ENCODE results near the gene CAV3.

CAV3 gene

GRCh38 chr3:8723612-8724011 is 10.0 kb upstream of the CAV3 start:
- TF ChIP-seq JUND (IDR thresholded peaks at IDR 0.05; ENCODE audit: low read depth) = no peak
- in situ Hi-C loops (cut with HindIII; ENCODE audit: low pct_unique_long_range_greater_than_20kb, low sequenced_read_pairs) = no loop called here
- DNase-seq (ENCODE audit: low read depth in 1 of 2, low spot score in 1 of 2) = no peak

GRCh38 chr3:8724108-8724752 is 9.4 kb upstream of the CAV3 start:
- in situ Hi-C loops (cut with HindIII; ENCODE audit: low pct_unique_long_range_greater_than_20kb, low sequenced_read_pairs) = no loop called here
- DNase-seq (ENCODE audit: low read depth in 1 of 2, low spot score in 1 of 2) = peak in 1 of 2 experiments; percentile 44
- peak; percentile 51; the same call in 1 of the 2 replicates for TF ChIP-seq JUND (IDR thresholded peaks at IDR 0.05; ENCODE audit: low read depth)

- DNase-seq (ENCODE audit: low read depth in 1 of 2, low spot score in 1 of 2) = no peak
- TF ChIP-seq JUND (IDR thresholded peaks at IDR 0.05; ENCODE audit: low read depth) = no peak
- in situ Hi-C loops (cut with HindIII; ENCODE audit: low pct_unique_long_range_greater_than_20kb, low sequenced_read_pairs) = no loop called here
Measured at GRCh38 chr3:8727605-8728512, 5.7 kb upstream of the CAV3 start.

GRCh38 chr3:8729479-8729878 is 4.1 kb upstream of the CAV3 start:
- in situ Hi-C loops (cut with HindIII; ENCODE audit: low pct_unique_long_range_greater_than_20kb, low sequenced_read_pairs) = no loop called here
- TF ChIP-seq JUND (IDR thresholded peaks at IDR 0.05; ENCODE audit: low read depth) = no peak

GRCh38 chr3:8730656-8731055 is 2.9 kb upstream of the CAV3 start:
- DNase-seq (ENCODE audit: low read depth in 1 of 2, low spot score in 1 of 2) = no peak
- no peak for TF ChIP-seq JUND (IDR thresholded peaks at IDR 0.05; ENCODE audit: low read depth)
- in situ Hi-C loops (cut with HindIII; ENCODE audit: low pct_unique_long_range_greater_than_20kb, low sequenced_read_pairs) = no loop called here

More at GRCh38 chr3:8729479-8729878, 4.1 kb upstream of the CAV3 start:
- no peak for DNase-seq (ENCODE audit: low read depth in 1 of 2, low spot score in 1 of 2)

- DNase-seq (ENCODE audit: low read depth in 1 of 2, low spot score in 1 of 2) = no peak
- no peak for TF ChIP-seq JUND (IDR thresholded peaks at IDR 0.05; ENCODE audit: low read depth)
- in situ Hi-C loops (cut with HindIII; ENCODE audit: low pct_unique_long_range_greater_than_20kb, low sequenced_read_pairs) = no loop called here
Measured at GRCh38 chr3:8732413-8732812, 1.2 kb upstream of the CAV3 start.

GRCh38 chr3:8734137-8734878 is 706 bp downstream of the CAV3 start:
- no peak for TF ChIP-seq JUND (IDR thresholded peaks at IDR 0.05; ENCODE audit: low read depth)
- in situ Hi-C loops (cut with HindIII; ENCODE audit: low pct_unique_long_range_greater_than_20kb, low sequenced_read_pairs) = no loop called here
- DNase-seq (ENCODE audit: low read depth in 1 of 2, low spot score in 1 of 2) = no peak

- no peak for TF ChIP-seq JUND (IDR thresholded peaks at IDR 0.05; ENCODE audit: low read depth)
- in situ Hi-C loops (cut with HindIII; ENCODE audit: low pct_unique_long_range_greater_than_20kb, low sequenced_read_pairs) = no loop called here
- no peak for DNase-seq (ENCODE audit: low read depth in 1 of 2, low spot score in 1 of 2)
Measured at GRCh38 chr3:8734908-8735307, 1.3 kb downstream of the CAV3 start.

- DNase-seq (ENCODE audit: low read depth in 1 of 2, low spot score in 1 of 2) = no peak
- no peak for TF ChIP-seq JUND (IDR thresholded peaks at IDR 0.05; ENCODE audit: low read depth)
- in situ Hi-C loops (cut with HindIII; ENCODE audit: low pct_unique_long_range_greater_than_20kb, low sequenced_read_pairs) = no loop called here
Measured at GRCh38 chr3:8736436-8736835, 2.8 kb downstream of the CAV3 start.

- no peak for DNase-seq (ENCODE audit: low read depth in 1 of 2, low spot score in 1 of 2)
- no peak for TF ChIP-seq JUND (IDR thresholded peaks at IDR 0.05; ENCODE audit: low read depth)
- in situ Hi-C loops (cut with HindIII; ENCODE audit: low pct_unique_long_range_greater_than_20kb, low sequenced_read_pairs) = no loop called here
Measured at GRCh38 chr3:8737301-8737700, 3.7 kb downstream of the CAV3 start.

GRCh38 chr3:8737823-8738222 is 4.2 kb downstream of the CAV3 start:
- no peak for DNase-seq (ENCODE audit: low read depth in 1 of 2, low spot score in 1 of 2)
- in situ Hi-C loops (cut with HindIII; ENCODE audit: low pct_unique_long_range_greater_than_20kb, low sequenced_read_pairs) = no loop called here
- TF ChIP-seq JUND (IDR thresholded peaks at IDR 0.05; ENCODE audit: low read depth) = no peak

- TF ChIP-seq JUND (IDR thresholded peaks at IDR 0.05; ENCODE audit: low read depth) = no peak
- in situ Hi-C loops (cut with HindIII; ENCODE audit: low pct_unique_long_range_greater_than_20kb, low sequenced_read_pairs) = no loop called here
- no peak for DNase-seq (ENCODE audit: low read depth in 1 of 2, low spot score in 1 of 2)
Measured at GRCh38 chr3:8738639-8739038, 5.0 kb downstream of the CAV3 start.
